NCI-H187 (cell line): ENCODE data around the gene M1AP.
"Not testable (repeated sequence)": the region's sequence is repeated elsewhere in the genome, so short reads cannot be mapped to it uniquely, and the experiment has no call there.

Experiments used
- DNase-seq, 2 experiments: peaks; one replicate each; lab custom pipeline; 2025; lab: John Stamatoyannopoulos, UW

The M1AP gene

DNA sequence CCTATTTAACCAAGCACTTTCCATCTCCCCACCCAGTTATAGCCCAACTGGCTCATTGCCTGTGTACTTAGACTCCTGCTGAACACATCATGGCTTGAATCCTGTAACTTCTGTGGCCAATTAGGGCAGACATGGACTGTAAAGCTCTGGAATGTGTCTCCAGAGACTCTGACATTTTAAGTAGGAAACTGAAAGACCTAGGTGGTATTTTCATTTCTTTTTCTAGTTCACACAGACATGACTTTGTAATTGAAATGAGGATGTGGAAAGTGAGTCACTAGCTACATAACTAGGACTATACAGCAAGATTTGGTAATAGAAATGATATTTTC is 81.4 kb downstream of the M1AP start:
- no peak for DNase-seq

DNA sequence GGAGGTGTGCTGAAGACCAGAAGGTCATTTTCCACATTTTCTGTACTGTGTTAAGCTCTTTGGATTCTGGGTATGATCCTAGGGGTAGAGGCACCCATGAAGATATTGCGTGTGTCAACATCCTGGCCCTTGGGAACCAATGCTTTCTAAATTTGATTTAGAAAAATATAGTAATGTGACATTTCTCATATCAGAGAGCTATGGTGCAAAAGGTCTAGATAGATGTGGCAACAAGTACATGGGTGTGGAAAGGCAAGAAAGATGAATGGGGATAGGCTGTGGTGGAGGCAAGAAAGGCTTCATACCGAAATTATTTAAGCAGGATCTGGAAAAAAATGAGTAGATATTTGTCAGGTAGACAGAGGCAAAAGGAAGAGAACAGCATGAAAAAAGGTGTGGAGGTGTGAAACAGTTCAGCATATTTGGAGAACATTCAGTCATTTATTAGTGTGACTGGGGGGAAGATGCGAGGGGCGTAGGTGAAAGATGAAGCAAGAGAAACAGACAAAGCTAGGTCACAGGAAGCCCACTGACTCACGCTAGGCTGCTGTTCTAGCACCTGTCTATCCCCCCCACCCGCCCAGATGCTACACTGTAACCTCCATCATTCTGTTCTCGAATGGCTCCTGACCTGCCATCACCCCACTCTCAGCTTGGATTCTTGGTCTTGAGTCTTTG is 81.9 kb downstream of the M1AP start:
- no peak for DNase-seq

DNA sequence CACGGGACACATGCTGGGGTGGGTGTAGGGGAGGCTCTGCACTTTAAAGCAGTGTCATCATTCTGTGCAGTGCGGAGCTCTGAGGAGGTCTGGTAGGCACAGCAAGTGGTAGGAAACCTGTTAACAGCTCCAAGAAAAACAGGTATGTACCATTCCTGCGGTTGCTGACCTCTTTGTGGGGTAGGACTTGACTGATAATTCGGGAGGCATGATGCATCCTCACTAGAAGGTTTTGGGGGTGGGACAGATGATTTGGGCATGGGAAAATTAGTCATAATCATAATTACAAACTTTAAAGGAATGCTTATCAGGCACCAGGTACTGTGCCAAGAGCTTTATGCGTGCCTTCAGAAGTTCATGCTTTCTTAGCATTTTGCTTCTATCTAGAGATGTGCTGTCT is 83.9 kb downstream of the M1AP start:
- DNase-seq = no peak

DNA sequence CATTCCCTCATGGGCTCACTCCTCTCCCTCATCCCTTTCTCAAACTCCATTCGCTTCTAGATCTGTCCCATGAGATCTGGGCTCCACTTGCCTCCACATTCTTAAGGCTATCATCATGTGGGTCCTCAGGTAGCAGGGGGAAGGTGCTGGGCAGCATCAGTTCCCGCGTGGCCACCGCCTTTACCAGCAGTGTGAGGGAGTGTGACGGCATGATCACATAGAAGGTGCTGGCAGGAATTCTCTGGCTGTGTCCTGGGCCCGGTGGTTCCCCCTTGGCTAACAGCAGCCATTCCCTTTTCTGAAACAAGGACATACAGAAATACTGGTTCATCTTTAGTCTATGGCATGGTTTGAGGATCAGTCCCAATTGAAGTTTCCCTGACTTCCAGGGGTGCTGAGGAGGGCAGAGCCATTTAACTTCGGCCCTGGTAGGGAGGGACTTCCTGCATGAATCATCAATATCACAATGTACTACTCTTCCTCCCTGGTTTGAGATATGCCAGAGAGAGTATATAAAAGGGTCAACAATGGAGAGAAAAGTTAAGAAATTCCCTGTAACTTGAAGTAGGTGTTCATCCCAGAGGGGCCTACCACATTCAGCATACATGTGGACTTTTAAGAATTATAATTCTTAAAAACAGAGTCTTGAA is 85.9 kb downstream of the M1AP start:
- no peak for DNase-seq

DNA sequence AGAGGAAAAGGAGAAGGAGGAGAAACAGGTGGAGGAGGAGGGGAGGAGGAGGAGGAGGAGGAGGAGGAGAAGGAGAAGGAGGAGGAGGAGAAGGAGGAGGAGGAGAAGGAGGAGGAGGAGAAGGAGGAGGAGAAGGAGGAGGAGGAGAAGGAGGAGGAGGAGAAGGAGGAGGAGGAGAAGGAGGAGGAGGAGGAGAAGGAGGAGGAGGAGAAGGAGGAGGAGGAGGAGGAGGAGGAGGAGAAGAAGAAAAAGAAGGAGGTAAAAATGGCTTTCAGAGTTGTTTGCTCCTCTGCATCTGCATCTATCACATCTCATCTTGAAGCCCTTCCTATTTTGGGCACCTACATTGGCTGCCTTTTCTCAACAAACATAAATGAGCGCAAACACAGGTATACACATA is 87.1 kb downstream of the M1AP start:
- not testable (repeated sequence) for DNase-seq

- DNase-seq = no peak
Observed at GRCh38 chr2:74560591-74560990, 87.5 kb downstream of the M1AP start.

- no peak for DNase-seq
Observed at GRCh38 chr2:74559912-74560311, 88.2 kb downstream of the M1AP start.

DNA sequence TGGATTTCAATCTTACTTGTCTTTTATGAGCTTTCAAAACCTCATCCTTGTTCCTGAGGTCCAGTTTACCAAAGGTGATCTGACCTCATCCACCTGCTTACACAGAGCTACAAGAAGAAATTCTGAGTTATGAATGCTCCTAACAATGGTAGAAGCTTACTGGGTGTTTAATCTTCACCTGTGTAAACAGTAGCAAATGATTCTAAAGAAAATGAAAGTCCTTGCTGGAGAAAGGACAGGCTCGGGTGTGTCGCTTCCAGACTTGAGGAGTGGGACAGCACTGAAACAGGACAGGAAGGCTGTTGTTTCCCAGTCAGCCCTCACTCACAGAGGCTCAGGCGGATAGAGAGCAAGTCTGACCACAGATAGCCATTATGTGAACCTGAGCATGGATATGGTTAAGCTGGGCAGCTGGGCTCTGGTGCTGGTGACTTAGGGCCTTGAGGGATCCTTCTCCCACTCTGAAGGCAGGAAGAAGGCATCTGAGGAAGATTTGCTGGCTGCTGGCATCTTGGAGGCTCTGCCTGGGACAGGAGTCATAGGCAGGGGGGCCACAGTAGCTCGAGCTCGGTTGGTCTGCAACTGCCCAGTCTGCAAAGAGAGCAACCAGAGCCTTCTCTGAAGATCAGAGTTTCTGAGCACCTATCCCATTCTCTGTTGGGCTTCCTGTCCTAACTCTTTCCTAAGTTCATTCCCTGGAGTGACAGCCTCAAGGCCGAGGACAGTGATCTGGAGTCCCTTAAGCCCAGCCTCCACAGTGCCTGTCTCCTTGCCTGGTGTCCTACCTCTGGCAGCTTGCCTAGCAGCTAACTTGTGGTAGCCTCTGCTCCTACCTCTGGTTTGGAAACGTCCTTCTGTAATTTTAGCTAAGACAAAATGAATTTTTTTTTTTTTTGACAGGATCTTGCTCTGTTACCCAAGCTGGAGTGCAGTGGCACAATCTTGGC is 89.6 kb downstream of the M1AP start:
- no peak for DNase-seq

GRCh38 chr2:74556831-74557370 is 91.2 kb downstream of the M1AP start:
- no peak for DNase-seq

DNA sequence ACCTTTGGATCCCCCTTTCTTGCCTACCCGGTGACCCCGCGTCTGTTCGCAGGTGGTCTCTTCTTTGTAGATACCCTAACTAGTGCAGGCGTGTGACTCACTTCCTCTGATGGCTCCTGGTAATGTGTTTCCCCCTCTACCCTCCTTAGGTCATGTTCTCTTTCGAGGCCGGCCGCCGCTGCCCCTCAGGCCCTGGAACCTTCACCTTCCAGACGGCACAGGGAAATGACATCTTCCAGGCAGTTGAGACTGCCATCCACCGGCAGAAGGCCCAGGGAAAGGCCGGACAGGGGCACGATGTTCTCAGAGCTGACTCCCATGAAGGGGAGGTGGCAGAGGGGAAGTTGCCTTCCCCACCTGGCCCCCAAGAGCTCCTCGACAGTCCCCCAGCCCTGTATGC is 92.0 kb downstream of the M1AP start:
- no peak for DNase-seq

- DNase-seq = no peak
Observed at GRCh38 chr2:74555610-74556103, 92.5 kb downstream of the M1AP start.

DNA sequence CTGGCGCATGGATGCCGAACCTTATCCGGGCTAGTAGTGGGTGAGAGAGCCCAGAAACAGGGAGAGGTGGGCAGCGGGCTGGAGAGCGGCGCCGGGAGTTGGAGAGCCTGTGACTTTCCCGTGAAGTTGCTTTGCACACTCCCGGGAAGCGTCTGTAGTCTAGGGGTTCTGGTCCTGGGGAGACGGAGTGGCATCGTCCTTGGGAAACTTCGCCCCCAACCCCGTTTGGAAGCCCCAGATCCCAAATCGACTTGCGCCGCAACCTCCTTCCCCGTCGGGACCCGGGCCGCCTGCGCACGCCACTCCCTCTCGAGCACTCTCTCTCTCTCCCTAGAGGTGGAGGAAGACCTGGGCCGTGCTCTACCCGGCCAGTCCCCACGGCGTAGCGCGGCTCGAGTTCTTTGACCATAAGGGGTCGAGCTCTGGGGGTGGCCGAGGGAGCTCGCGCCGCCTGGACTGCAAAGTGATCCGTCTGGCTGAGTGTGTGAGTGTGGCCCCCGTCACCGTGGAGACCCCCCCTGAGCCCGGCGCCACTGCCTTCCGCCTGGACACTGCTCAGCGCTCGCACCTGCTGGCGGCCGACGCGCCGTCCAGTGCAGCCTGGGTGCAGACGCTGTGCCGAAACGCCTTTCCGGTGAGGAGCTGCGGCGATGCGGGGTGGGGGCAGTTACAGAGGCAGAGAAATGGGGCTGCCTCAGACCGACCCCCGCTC is 93.2 kb downstream of the M1AP start:
- no peak for DNase-seq

GRCh38 chr2:74553892-74554819 is 94.0 kb downstream of the M1AP start, which contains the start of the genes DOK1 and LOXL3:
TSS of gene DOK1 (plus strand) at chr2:74554720. CDS start at chr2:74554755, 35 bp downstream.
TSS of gene LOXL3 (minus strand) at chr2:74553942. CDS start at chr2:74552634, 1,308 bp downstream.
- DNase-seq = no peak

GRCh38 chr2:74552914-74553811 is 95.0 kb downstream of the M1AP start:
- DNase-seq = no peak

DNA sequence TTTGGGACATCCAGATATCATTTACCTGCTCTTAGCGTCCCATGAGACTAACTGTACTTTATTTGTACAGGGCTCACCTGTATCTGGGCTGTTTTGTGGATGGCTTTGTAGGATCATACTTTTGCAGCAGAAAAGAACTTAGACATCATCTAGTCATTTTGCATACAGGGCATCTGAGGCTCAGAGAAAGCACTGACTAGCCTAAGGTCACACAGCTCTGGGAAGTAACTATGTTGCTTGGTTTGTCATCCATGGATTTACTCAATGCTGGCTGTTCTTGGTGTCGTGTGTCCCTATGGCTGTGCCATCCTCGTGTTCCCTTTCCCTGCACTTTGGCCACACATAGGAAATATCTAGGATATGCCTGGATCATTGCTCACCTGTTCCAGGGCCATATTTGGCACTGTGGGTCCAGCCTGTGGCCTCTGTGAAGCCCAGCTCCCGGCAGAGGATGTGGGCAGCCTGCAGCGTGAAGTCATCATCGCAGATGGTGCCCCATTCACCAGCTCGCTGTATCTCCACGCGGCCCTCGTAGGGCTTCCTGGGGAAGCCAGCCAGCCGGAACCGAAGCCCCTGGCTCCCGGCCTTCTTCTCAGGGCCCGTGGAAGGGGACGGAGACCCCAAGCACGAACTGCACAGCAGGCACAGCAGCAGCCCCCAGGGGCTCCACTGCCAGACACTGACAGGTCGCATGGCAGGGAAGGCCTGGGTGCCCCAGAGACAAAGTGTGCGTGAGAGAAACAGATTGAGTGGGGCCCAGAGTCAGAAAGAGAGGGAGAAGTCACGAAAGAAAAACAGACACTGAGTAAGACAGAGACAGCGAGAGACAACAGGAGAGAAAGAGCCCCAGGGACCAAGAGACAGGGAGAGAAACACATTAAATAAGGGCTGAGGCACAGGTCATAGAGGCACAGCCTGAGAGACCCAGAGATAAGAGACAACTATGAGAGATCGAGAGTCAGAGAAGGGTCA is 95.9 kb downstream of the M1AP start:
- DNase-seq = no peak

- no peak for DNase-seq
Observed at GRCh38 chr2:74551530-74551929, 96.6 kb downstream of the M1AP start.

DNA sequence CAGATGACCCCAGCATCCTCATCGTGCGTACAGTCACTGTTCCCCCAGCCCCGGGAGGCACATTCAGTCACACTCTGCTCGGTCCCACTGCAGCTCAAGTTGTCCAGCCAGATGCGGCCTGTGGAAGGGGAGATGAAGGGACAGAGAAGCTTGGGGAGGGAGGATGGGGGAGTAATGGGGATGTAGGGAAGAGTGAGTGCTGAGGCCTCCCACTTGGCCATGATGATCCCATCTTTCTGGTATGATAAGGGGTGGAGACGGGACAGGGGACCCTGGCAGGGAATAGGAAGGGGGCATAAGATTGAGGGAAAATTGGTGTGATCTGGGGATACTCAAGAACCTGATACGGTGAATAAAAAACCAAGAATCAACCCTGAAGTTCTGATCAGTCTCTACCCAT is 97.9 kb downstream of the M1AP start:
- no peak for DNase-seq
